DLD1 (cell line): ENCODE results near the gene PLCB1.

Experiments
- in situ Hi-C: cut with HindIII; loops from 2 replicates; pipeline ENCODE4 v1.10.0; 2017; ENCODE audit warnings: low sequenced_read_pairs

Gene PLCB1

DNA sequence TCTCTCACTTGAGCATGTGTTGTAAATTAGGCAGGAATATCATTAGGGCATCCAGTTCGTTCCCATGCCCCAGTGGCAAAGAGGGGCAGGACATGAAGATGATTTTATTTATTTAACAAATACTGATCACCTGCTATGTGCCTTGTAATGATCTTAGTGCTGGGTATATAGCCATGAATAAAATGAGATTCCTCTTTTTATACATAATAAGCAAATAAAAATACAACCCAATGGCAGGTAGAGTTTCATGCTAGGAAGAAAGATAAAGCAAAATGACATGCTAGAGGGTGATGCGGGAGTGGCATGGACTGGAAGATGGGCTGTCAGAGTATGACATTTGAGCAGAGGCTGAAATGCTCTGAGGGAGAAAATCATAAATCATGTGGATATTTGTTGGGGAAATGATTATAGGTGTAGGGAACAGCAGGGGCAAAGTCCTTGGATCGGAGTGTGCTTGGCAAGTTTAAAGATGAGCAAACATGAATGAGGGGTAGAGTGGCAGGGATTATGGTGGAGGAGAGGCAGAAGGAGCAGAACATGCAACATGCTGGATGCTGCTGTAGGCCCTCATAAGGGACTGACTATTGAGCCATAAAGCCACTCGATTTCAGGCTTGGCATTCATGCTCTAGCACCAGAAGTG lies 342.1 kb downstream of the PLCB1 start:
- in situ Hi-C loops: no loop called here

DNA sequence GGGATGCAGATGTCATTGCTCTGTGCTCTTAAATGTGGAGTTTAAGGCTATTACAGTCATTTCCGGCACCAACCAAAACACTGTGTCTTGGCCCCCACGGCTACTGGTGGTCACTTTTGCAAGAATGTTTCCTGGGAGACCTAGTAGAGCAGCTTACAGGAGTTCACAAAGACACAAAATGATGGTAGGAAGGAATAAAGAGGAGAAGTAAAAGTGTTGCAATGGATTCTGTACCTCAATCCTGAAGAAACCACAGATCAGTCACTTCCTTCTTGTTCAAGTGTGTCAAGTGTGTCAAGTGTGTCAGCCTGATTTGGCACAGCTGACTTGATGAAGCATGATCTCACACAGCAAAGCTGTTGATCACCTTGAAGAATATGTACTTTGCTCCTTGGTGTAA lies 344.0 kb downstream of the PLCB1 start:
- in situ Hi-C loops: no loop called here

DNA sequence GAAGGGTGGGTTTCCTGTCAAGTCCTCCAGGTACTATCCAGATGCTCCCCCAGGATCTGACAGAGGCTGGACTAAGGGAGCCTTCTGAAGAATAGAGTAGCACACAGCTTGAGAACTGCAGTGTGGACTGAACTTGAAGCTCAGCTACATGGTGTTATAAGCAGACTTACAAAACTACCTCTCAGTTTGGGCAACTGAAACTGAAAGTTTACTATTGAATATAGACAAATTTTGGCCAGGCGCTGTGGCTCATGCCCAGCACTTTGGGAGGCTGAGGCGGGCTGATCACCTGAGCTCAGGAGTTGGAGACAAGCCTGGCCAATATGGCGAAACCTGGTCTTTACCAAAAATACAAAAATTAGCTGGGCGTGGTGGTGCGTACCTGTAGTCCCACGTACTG lies 348.5 kb downstream of the PLCB1 start:
- in situ Hi-C loops: no loop called here

DNA sequence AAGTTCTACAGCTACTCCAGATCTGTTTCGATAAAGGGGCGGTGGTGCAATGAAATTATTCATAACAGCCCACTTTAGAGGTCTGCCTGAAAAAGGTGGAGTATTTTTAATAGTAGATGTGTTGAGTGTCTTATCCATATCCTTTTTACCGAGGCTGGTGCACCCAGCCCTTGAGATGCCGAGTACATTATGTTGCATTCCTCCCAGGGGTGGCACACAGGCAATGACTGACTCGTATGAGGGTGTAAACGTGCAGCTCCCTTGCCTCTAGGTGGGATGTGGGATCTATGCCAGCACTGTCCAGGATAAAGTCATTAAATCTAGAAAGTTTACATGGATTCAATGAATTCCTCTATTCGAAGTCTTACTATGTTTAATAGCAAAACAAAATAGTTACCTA lies 355.6 kb downstream of the PLCB1 start:
- in situ Hi-C loops: no loop called here

DNA sequence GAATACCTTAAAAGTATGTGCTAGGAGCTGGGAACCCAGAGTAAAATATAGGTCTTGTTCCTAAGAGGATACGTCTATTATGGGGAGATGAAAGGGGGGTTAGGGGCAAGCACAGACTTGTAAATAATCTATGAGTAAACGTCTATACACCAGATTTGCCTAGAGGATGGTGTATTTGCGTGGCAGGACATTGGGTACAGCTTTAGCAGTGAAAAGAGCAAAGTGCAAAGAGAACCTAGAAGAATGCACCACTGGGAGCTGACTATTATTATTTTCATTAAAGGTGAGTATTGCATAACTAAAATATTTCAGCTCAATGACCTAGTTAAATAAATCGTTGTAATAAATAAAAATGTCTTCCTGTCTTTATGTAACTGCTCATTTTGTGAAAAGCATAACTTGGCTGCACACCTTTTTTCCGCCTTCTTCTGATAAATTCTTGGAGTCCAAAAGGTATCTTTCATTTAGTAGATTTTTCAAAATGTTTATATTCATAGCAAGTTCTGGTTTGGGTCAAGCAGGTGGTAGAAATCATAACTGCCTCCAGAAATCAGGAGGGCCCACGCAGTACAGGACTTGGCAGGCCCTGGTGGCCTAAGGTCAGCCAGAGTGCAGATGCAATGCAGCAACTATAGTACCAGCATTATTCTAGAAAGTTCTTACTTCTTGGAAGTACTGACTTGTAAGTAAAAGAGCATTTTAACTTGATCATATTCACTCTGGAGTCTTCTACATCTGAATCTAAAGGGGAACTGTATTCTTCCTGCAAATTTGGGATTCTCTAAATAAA lies 357.2 kb downstream of the PLCB1 start:
- in situ Hi-C loops: no loop called here

DNA sequence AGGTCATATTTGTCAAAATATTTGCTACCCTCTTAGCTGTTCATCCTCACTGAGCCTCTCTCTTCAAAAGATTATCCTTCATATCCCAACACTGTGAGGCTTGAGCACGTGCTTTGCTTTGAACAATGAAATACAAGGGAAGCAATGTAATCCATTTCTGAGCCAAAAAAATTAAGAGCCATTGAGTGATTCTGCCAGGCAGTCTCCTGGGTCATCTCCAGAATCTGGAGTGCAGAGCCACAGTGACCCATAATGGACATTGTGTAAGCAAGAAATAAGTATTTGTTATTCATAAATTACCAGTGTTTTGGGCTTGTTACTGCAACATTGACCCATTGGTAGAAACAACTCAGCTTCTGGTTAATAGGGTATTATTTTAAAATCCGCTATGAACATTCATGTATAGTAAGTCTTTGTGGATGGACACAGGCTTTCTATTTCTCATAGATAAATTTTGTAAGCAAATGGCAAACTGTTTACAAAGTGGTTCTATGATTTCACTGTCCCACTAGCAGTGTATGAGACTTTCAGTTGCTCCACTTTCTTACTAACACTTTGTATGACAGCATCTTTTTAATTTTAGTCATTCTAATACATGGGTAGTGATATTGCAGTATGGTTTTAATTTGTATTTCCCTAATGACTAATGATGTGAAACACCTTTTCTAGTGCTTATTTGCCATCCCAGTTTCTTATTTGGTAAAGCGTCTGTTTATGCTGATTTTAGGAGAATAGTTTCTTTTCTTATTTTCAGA lies 358.2 kb downstream of the PLCB1 start:
- in situ Hi-C loops: no loop called here

DNA sequence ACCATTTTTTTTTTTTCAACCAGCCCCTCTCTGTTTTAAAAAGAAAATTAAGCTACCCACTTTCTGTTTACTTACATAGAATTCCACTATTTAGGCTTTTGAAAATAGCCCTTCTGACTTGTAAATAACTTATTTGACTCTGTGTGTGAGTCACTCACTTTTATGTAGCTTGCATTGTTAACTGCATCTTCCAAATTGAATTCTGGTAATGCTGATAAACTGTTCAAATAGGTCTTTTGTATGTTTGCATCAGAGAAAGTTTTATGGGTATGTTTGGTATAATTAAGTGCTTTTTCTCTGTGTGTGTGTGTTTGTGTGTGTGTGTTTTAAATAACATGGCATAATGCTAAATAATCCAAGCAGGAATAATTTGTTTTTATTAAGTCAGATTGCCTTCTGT lies 360.1 kb downstream of the PLCB1 start:
- in situ Hi-C loops: no loop called here

DNA sequence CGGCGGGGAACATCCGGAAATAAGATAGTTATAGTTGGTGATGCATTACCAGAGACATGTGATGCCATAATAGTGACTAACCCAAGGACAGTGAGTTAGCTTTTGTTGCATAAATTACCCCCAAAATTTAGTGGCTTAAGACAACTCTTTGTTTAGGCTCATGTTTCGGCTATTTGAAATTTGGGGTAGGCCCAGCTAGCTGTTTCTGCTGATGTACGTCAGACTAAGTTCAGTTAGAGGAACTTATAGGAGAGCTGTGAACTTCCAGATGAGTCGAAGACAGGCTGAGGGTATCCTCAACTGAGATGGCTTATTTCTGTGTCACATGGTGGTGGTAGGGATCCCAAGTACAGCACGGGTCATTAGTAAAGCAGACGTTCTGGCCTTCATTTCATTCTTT lies 366.5 kb downstream of the PLCB1 start:
- in situ Hi-C loops: no loop called here

DNA sequence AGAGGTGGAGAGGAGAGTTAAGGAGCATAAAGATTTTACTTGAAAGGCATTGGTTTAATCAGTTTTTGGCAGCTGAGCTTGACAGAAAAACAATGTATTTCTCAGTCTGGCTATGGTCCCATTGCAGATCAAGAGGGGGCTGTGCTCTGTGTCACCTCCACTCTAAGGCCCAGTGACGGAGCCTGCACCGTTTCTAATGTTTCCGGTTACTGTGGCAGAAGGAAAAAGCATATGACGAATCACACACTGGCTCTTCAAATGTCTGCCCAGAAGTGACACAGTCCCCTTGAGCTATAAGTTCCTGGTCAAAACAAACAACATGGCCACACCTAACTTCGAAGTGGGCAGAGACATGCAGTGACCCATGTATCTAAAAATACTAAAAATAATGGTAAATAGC lies 372.0 kb downstream of the PLCB1 start:
- in situ Hi-C loops: no loop called here

DNA sequence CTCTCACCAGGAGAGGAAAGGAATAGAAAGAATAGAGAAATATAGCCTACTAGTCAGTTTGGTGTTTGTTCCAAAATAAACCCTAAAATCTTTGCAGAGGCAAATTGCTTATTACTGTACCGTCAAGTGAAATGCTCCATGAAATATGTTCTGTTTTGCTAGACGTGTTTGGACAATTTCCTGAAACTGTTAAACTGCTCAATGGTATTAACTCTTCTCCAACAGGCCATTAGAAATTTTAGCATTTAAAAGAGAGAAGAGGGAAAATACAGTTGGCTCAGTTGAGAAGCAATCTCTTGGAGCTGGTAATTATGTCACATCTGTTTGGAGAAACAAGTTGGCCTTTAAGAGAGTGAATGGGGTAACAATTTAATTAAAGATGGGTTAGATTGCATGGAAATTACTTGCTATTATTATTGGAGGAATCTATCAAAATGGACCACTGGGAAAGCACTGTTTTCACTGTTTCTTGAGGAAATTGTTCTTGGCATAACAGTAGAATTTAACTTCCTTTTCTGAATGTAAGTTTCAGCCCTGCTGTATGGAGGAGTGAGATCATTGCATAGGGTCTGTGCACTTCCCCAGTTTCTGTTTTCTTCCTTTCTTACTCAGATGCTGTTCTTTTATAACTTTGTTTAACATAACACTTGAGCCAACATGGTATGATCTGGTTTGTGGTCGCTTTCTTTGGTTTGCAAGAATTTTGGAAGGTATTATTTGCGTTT lies 373.6 kb downstream of the PLCB1 start:
- in situ Hi-C loops: no loop called here

DNA sequence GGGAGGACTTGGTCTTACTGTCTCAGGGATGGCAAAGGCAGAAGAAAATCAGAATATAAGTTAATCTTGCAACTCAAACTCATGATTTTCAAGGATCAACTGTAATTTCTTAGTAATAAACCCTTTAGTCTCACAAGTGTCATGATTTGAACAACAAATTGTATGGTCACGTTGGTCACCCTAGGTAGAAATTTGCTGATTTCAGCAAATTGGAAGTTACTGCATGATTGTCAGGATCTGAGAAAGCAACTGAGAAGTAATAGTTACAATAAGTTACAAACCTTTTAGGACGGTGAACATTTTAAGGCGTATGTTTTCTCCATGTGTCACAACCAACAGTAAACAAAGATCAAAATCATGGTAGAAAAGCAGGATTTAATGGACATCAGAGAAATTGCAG lies 375.2 kb downstream of the PLCB1 start:
- in situ Hi-C loops: no loop called here

DNA sequence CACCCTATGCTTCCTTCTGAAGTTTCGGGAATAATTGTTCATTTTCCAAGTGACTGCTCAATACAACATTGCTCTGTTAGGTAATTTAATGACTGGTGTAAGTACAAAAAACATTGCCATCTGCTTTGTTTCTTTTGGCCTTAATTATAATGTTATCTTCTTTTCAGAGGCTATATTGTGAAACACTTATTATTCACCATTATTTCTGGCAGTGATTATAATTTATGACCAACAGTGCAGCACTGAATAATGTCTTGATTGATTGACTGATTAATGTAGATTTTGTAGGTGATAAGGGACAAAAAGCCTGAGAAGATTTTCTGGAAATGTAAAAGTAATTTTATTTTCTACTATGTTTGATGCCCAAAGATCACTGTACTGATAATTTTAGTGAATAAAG lies 377.7 kb downstream of the PLCB1 start:
- in situ Hi-C loops: no loop called here

DNA sequence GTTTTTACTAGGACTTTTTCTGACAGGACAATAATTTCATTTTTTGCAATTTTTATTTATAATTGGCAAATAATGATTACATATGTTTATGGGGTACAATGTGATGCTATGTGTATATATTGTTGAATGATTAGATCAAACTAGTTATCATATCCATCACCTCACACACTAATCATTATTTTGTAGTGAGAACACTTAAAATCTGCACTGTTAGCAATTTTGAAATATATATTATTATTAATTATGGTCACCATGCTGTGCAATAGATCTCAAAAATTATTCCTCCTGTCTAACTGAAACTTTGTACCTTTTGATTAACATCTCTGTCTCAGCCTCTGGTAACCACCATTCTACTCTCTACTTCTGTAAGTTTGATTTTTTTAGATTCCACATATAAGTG lies 378.7 kb downstream of the PLCB1 start:
- in situ Hi-C loops: no loop called here

DNA sequence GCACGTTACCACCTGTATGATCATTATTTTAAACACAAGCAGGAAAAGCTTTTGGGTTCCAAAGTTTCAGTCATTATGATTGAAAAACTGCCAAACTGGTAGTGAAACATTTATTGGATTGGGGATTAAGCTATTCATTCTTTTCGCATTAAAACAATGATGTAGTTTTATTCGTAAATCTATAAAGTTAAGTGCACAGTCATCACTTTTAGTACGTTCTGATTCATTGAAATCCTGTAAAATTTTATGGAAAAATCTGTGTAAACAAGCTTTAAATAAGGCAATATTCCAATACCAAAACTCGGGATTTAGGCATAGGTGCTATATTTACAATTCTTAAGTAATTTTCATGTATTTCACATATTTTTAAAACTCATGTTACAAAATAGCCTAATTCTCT lies 379.9 kb downstream of the PLCB1 start:
- in situ Hi-C loops: no loop called here

DNA sequence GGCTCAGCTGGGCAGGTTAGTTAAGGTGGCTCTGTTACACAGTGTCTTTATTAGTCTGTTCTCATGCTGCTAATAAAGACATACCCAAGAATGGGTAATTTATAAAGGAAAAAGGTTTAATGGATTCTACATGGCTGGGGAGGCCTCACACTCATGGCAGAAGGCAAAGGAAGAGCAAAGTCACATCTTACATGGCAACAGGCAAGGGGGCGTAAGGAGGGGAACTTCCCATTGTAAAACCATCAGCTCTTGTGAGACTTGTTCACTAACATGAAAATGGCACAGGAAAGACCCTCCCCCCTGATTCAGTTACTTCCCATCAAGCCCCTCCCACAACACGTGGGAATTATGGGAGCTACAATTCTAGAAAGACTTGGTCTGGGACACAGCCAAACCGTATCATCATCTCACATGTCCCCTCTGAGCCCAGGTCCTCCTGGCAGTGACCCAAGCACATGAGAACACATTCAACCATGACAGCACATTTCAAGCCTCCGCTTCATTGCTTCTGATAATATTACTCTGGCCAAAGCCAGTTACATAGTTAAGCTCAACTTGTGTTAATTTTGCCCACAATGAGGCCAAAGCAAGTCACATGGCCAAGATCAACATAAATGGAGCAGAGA lies 383.9 kb downstream of the PLCB1 start:
- in situ Hi-C loops: no loop called here

DNA sequence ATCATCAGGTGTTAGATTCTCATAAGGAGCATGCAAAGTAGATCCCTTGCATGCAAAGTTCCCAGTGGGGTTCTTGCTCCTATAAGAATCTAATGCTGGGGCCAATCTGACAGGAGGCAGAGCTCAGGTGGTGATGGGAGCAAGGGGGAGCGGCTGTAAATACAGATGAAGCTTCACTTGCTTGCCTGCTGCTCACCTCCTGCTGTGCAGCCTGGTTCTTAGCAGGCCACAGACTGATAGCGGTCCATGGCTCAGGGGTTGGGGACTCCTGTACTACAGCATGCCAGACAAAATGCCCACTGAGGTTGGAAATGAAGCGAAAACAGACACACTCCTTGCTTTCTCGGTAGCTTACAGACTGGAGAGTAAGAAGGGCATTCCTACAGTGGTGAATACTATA lies 386.8 kb downstream of the PLCB1 start:
- in situ Hi-C loops: no loop called here

DNA sequence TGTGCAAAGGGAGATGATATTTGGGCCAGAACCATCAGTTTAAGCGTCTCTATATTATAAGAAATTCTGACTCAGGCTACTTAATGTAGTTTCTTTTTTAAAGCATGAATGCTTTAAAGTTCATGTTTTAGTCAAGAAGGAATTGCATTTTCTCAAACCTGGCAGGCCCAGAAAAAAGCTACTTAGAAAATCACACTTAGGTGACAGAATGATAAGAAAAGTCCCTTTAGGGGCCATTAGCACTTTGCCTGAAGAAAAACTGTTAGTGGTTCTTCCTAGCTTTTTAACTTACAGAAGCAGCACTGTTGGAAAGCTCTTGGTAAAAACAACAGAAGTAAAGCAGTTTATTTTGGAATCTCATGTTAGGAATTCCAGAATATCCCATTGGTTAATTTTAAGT lies 387.8 kb downstream of the PLCB1 start:
- in situ Hi-C loops: no loop called here

DNA sequence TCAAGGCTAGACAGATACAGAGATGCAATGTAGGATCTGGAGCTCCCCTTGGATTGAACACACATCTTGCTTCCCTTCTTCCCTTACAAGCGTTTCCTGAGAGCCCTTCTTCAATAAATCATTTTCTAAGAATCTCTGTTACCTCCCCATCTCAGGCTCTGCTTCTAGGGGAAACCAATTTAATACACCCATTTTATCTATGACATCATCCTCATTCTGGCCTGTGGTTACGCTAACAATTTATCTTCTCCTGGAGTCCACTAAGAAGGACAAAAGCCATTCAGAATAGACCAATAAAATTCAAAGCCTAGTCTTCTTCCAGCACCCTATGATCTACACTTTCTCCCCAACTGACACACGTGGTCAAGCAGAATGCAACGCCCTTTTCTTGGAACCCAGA lies 390.1 kb downstream of the PLCB1 start:
- in situ Hi-C loops: no loop called here

DNA sequence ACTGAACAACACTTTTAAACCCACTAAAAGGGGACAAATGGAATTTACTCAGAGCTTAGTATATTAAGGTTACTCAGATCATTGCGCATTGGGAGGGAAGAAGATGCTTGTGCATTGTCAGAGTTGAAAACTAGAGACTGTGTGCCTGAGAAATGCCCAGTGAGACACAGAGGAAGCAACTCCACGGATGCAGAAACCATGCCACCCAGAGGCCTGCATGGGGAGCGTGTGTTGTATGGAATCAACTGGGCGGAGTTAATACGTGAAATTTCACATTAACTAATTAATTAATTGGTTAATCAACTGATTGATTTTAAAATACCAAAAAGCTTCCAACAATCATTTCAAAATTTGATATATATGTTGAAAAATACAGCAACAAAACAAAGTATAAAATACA lies 391.6 kb downstream of the PLCB1 start:
- in situ Hi-C loops: no loop called here

DNA sequence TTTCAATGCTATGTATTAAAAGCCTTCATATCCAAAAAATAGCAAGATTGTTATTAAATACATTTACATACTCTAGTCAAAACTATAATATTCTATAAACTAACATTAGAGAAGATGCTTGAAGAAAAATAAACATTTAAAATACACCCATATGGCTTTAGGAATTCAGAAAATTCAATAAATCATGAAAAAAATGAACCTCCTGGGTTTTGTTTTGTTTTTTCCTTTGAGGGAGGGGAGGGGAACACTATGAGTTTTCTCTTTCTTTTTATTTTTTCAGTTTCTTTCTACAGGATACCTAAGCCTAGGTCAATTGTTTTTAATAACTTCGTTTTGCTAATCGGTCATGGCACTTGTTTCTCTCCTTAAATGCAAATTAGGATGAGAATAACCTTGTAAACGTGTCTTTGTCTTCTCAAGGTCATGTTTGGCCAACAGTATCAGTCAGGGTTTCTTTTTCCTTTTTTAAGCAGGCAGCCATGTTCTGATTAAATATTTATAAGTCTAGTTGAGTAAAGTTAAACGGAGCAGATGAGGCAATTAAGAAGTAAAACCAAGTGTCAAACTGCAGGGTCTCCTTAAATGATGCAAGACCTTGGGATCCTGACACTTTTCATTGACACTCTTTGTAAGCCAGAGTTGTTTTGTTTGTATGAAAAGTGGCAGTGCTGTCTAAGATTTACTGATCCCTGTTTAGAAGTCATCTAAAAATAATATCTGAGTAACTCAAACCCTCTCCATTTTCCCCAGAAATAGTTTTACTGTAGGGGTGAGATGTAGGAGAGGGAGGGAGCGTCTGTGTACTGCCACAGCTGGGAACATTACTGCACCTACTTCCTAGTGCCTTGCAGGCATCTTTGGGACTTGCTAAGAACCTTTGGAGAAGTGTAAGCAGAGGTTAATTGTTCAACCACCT lies 392.3 kb downstream of the PLCB1 start:
- in situ Hi-C loops: no loop called here
